GM12874 (cell line): ENCODE data around the gene SPOCK1.

ENCODE experiments used
- TF ChIP-seq, protein P1 (sequence below): IDR thresholded peaks from 2 replicates; pipeline ENCODE4 v1.5.1; 2011; ENCODE audit warnings: low read depth, mild to moderate bottlenecking, control low read depth, low read length, moderate library complexity; ENCODE audit not compliant: insufficient read depth

SPOCK1 gene

DNA sequence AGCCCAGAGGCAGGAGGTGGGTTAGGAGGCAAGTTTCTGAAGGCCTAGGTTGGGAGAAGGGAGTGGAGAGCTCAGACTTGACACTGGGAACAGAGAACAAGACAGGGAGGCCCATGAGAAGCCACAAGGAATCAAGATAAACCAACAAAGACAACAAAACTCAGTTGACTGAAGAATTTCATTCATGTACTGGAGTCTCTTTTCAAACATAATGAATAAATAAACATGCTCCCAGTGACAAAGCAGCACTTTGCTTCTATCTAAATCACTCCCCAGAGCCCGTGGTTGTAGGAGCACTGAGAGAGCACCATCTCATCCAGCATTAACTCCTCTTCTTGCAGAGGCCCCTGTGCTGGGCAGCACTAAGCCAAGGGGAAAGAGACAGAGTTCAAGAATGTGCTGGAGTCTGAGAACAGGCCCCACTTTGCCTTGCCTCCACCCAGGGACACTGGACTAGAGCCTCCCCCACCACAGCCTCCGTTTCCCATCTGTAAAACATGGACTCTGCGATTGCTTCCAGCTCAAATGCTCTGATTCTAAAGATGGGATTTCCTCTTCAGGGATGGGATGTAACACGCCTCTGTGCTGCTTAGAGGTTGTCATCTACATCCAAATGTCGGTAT, 282.0 kb downstream of the SPOCK1 start:
- TF ChIP-seq, protein P1, sequence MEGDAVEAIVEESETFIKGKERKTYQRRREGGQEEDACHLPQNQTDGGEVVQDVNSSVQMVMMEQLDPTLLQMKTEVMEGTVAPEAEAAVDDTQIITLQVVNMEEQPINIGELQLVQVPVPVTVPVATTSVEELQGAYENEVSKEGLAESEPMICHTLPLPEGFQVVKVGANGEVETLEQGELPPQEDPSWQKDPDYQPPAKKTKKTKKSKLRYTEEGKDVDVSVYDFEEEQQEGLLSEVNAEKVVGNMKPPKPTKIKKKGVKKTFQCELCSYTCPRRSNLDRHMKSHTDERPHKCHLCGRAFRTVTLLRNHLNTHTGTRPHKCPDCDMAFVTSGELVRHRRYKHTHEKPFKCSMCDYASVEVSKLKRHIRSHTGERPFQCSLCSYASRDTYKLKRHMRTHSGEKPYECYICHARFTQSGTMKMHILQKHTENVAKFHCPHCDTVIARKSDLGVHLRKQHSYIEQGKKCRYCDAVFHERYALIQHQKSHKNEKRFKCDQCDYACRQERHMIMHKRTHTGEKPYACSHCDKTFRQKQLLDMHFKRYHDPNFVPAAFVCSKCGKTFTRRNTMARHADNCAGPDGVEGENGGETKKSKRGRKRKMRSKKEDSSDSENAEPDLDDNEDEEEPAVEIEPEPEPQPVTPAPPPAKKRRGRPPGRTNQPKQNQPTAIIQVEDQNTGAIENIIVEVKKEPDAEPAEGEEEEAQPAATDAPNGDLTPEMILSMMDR = no peak

DNA sequence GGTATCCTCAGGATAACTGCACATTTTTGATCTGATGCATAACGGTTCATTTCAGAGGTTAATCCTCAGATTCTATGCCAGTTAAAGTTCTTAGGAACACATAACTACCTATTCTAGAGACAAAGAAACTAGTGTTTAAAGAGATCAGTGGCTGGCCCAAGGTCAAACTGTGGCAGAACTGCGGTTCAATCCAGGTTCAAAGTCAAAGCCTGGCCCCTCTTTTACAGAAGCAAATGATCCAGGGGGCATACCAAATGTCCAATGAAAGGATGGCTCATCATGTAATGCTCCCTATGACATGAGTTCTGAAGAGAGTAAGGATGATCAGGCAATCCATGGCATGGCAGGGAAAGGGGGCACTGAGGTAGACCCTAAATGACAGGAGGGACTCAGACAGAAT, 283.3 kb downstream of the SPOCK1 start:
- TF ChIP-seq, protein P1 = no peak

DNA sequence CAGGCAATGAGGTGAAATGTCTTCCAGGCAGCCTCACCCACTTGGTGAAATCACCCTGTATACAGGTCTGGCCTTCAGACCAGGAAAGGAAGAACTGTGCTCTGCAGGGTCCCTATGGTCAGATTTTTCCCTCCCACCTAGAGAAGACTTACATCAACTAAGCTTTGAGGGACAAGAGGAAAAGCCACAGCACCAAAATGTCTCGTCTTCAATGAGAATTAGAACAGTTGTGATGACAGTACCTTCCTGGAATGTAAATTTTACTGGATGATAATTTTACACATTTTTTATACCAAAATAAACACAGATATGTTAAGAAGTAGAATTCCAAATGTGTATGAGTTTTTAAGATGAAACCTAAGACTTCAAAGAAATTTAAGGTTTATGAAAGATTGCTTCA, 283.9 kb downstream of the SPOCK1 start:
- TF ChIP-seq, protein P1 = no peak

DNA sequence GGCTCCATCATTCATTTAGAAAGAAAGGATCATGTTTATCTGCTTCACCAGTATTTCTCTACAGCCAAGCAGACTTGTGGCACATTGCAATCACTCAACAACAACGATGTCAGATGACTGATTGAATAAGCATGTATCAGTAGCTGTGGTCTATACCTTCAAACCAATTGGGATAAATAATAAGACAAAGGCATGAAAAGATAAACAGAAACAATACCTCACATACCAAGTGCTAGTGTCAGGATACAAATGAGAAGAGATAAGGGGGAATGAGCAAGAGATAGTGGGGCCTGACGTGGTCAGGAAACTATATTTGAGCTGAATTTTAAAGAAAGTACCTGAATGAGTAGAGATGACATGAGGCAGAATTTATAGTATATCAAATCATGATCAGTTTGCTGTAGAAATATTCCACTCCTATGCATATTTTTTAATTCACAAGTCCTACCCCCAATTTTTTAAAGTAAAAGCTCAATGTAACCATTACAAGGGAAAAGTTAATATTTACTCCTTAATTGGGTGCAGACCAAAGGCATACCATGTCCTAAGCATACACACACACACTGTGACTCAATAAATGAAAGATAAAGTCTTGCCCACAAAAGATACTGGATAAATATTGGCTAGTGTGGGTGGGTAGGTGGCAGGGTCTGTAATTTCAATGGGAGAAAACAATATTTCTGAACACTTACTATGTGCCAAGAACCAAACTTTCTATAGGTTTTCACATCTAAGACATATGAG, 284.5 kb downstream of the SPOCK1 start:
- TF ChIP-seq, protein P1 = no peak

DNA sequence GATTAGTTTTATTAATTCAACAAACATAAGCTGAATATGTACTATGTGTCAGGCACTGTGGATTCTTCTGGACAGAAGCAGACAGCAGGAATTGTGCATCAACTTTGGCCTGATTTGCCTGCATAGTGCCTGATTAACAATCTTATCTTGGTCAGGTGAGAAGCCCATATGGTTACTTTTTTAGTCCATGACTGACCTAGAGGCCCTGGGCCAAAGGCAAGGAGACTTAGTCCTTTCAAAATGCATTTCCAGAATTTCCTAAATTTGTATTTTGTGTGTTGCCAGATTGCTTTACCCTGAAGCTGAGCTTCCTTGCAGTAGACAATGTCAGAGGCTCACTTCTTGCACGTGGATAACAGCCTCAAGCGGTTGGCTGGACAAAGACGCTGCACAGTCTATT, 286.7 kb downstream of the SPOCK1 start:
- TF ChIP-seq, protein P1 = no peak

DNA sequence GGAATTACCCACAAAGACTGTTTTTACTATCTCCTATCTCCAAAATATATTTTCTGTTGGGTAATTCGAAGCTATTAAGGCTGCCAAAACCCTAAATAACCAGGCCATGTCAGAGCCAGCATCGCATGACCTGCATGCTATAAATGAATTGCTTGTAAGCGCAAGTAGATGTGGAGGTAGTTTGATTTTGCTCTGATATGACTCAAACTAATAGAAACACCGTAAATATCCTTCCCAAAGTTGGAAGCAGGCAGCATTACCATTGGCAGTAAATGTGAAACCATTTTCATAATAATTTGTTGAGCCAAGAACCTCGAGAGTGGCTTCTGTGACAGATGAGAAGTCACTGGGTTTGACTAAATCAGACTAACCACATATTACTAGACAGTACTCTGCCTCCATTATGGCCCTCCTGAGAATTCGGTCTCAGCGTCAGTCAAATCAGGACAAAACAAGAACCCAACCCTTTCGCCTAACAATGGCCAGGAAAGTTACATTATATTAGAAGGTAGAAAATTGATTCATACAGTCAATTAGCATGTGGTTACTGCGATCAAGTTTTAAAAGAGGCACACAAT, 289.8 kb downstream of the SPOCK1 start:
- TF ChIP-seq, protein P1 = no peak

DNA sequence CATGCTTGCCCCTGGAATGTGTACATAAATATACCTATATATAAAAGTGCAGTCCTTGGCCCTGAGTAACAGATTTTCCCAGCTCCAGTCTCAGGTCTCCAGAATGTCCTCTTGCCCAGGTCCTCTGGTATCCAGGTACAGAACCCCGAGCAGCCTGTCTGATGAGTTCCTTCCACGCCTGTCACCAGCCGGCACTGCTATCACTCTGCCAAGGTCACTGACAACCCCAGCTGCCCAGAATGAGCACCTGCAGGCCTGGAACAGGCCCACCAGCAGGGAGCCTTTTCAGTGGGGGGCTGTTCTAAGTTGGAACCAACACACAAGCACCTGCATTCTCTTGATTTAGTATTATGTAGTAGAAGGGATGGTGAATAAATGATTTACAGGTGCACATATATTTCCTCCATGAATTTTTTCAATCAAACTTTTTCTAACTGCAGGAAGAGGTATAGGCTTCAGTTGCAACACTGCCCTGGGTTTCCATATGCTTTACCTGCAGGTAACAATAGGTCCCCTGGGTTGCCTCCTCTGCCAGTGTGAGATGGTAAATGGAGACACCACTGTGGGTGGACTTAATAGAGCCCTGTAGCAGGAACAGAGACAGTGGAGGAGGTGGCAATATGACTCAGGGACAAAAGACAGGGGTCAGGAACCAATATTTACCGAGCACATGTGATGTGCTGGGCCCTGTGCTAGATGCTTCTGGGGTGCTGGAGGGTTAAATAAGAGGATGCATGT, 291.9 kb downstream of the SPOCK1 start:
- TF ChIP-seq, protein P1 = no peak
